Adipose tissue (tissue), 3 donors: ENCODE results near the gene RAI1. TPM values are rescaled to one million over a fixed set of nuclear protein-coding genes. Genes with fewer than 3 reads are reported as not detected.
"Not testable (repeated sequence)": the region's sequence is repeated elsewhere in the genome, so short reads cannot be mapped to it uniquely, and the experiment has no call there.

Source experiments
- H3K27ac ChIP-seq: one replicate; pipeline ENCODE4 v1.5.1; 2013; ENCODE audit warnings: low read depth, low read length
- WGBS, 3 donors: extraction: QIAGEN DNeasy Blood & Tissue Kit; methylation state at CpG; one replicate each; pipeline ENCODE4 v1.1.7; 2013; 5-methylcytosine and 5-hydroxymethylcytosine counted together
- polyA plus RNA-seq, 3 donors: library from polyadenylated mRNA; stranded (reverse); fragments of 200-250 nt; gene quantifications; one replicate each; pipeline ENCODE4 v1.2.3, GENCODE V29; 2013
- donor health status: healthy with polysubstance abuse.
- donor health status: Bipolar disorder and iron deficiency.
- donor health status: healthy.

Gene RAI1
- 1 to 10 TPM; 4.5 to 9.3 (median 6.4) TPM for polyA plus RNA-seq

- WGBS, 3 donors: 0% methylated on average over 34 to 84 of the region's 84 CpGs
Measured at GRCh38 chr17:17681187-17681743, at the start of gene RAI1. RAI1 (plus strand) TSS chr17:17681458; CDS start chr17:17792949, 111,491 bp downstream.

GRCh38 chr17:17632690-17633089 lies 48.6 kb upstream of the RAI1 start:
- 76 to 86% (median 77%) methylated on average over 5 of the region's 5 CpGs for WGBS, 3 donors
- not testable (repeated sequence) for H3K27ac ChIP-seq

More at GRCh38 chr17:17681187-17681743, at the start of gene RAI1:
- peak within 1 kb of the TSS; percentile 53 for H3K27ac ChIP-seq

GRCh38 chr17:17633310-17633709 lies 47.9 kb upstream of the RAI1 start:
- WGBS, 3 donors: 89 to 95% (median 93%) methylated on average over 6 of the region's 6 CpGs
- no peak overlapping the region for H3K27ac ChIP-seq

GRCh38 chr17:17635126-17635525 lies 46.1 kb upstream of the RAI1 start:
- WGBS, 3 donors: 84 to 94% (median 92%) methylated on average over 5 of the region's 5 CpGs
- no peak overlapping the region for H3K27ac ChIP-seq

- not testable (repeated sequence) for H3K27ac ChIP-seq
- 79 to 86% (median 80%) methylated on average over 15 of the region's 15 CpGs for WGBS, 3 donors
Measured at GRCh38 chr17:17635537-17636271, 45.6 kb upstream of the RAI1 start.

GRCh38 chr17:17636272-17636885 lies 44.9 kb upstream of the RAI1 start:
- no peak overlapping the region for H3K27ac ChIP-seq
- WGBS, 3 donors: 68 to 69% (median 68%) methylated on average over 5 of the region's 5 CpGs

- no peak overlapping the region for H3K27ac ChIP-seq
- 92 to 95% (median 95%) methylated on average over 2 of the region's 2 CpGs for WGBS, 3 donors
Measured at GRCh38 chr17:17638467-17638866, 42.8 kb upstream of the RAI1 start.

- H3K27ac ChIP-seq: not testable (repeated sequence)
- 51 to 73% (median 53%) methylated on average over 8 to 9 of the region's 9 CpGs for WGBS, 3 donors
Measured at GRCh38 chr17:17639661-17640270, 41.5 kb upstream of the RAI1 start.

- 27 to 31% (median 29%) methylated on average over 14 of the region's 14 CpGs for WGBS, 3 donors
- H3K27ac ChIP-seq: no peak overlapping the region
Measured at GRCh38 chr17:17641621-17642409, 39.4 kb upstream of the RAI1 start.

- WGBS, 3 donors: 72 to 81% (median 79%) methylated on average over 4 of the region's 4 CpGs
- H3K27ac ChIP-seq: not testable (repeated sequence)
Measured at GRCh38 chr17:17645148-17645547, 36.1 kb upstream of the RAI1 start.

- 91 to 100% (median 98%) methylated on average over 2 of the region's 2 CpGs for WGBS, 3 donors
- H3K27ac ChIP-seq: no peak overlapping the region
Measured at GRCh38 chr17:17645961-17646360, 35.3 kb upstream of the RAI1 start.

GRCh38 chr17:17647524-17648178 lies 33.6 kb upstream of the RAI1 start:
- H3K27ac ChIP-seq: no peak overlapping the region
- WGBS, 3 donors: 83 to 95% (median 90%) methylated on average over 14 of the region's 14 CpGs

- H3K27ac ChIP-seq: no peak overlapping the region
- 62 to 71% (median 69%) methylated on average over 7 of the region's 7 CpGs for WGBS, 3 donors
Measured at GRCh38 chr17:17648762-17649161, 32.5 kb upstream of the RAI1 start.

- 96 to 98% (median 96%) methylated on average over 1 of the region's 1 CpG for WGBS, 3 donors
Measured at GRCh38 chr17:17650959-17651358, 30.3 kb upstream of the RAI1 start.

GRCh38 chr17:17653343-17653742 lies 27.9 kb upstream of the RAI1 start:
- no peak overlapping the region for H3K27ac ChIP-seq
- WGBS, 3 donors: 83 to 88% (median 88%) methylated on average over 3 of the region's 3 CpGs

More at GRCh38 chr17:17650959-17651358, 30.3 kb upstream of the RAI1 start:
- H3K27ac ChIP-seq: no peak overlapping the region

- WGBS, 3 donors: 85 to 95% (median 90%) methylated on average over 4 of the region's 4 CpGs
- H3K27ac ChIP-seq: no peak overlapping the region
Measured at GRCh38 chr17:17659340-17659739, 21.9 kb upstream of the RAI1 start.

GRCh38 chr17:17661134-17661533 lies 20.1 kb upstream of the RAI1 start:
- WGBS, 3 donors: 39 to 90% (median 85%) methylated on average over 8 of the region's 8 CpGs

GRCh38 chr17:17661834-17662385 lies 19.3 kb upstream of the RAI1 start:
- no peak overlapping the region for H3K27ac ChIP-seq
- 81 to 94% (median 81%) methylated on average over 10 of the region's 10 CpGs for WGBS, 3 donors

More at GRCh38 chr17:17661134-17661533, 20.1 kb upstream of the RAI1 start:
- no peak overlapping the region for H3K27ac ChIP-seq
